Cardiac fibroblast (primary cell): ENCODE measurements around the gene JAKMIP3.

Source experiments
- DNase-seq, 2 donors: peaks; one replicate each; pipeline versions ENCODE4 v3.0.0 to v3.0.0-alpha.2; 2010; ENCODE audit warnings: low read depth in 2 of 2
- H3K4me3 ChIP-seq, 2 donors: replicated peaks in 1 of 2; 1 replicate in 1 of 2; 2 replicates in 1 of 2; pipeline ENCODE4 v1.5.1; 2011; ENCODE audit warnings: low read depth in 2 of 2, low read length in 2 of 2, mild to moderate bottlenecking in 2 of 2, moderate library complexity in 1 of 2
- CTCF ChIP-seq: IDR thresholded peaks from one replicate; pipeline ENCODE4 v1.5.1; 2011; ENCODE audit warnings: low read depth, mild to moderate bottlenecking, low read length, inconsistent platforms

JAKMIP3 gene

GRCh38 chr10:132109341-132110110, 43.8 kb downstream of the JAKMIP3 start:
- DNase-seq = peak; percentile 16 to 30
- no peak overlapping the region for H3K4me3 ChIP-seq
- no peak for TF ChIP-seq CTCF

GRCh38 chr10:132110111-132110521, 44.4 kb downstream of the JAKMIP3 start:
- H3K4me3 ChIP-seq = no peak overlapping the region
- TF ChIP-seq CTCF = no peak
- DNase-seq = no peak

- no peak for DNase-seq
- H3K4me3 ChIP-seq = no peak overlapping the region
- no peak for TF ChIP-seq CTCF
Measured at GRCh38 chr10:132110713-132111112, 45.0 kb downstream of the JAKMIP3 start.

GRCh38 chr10:132111121-132111731, 45.5 kb downstream of the JAKMIP3 start:
- no peak for DNase-seq
- H3K4me3 ChIP-seq = no peak overlapping the region
- TF ChIP-seq CTCF = no peak

- no peak overlapping the region for H3K4me3 ChIP-seq
- no peak for DNase-seq
- TF ChIP-seq CTCF = no peak
Measured at GRCh38 chr10:132111871-132112341, 46.2 kb downstream of the JAKMIP3 start.

- no peak for DNase-seq
- H3K4me3 ChIP-seq = no peak overlapping the region
- TF ChIP-seq CTCF = no peak
Measured at GRCh38 chr10:132112611-132113010, 46.9 kb downstream of the JAKMIP3 start.
